PC-3 (cell line): ENCODE results near the gene SNAPC2. TPM values are rescaled to one million over a fixed set of nuclear protein-coding genes. Genes with fewer than 3 reads are reported as not detected.

ENCODE experiments used
- ATAC-seq: fragments of 200-7000 bp; cut with Tn5 transposase; 2 replicates; pipeline ENCODE4 v1.9.1; 2020; ENCODE audit warnings: mild to moderate bottlenecking, moderate library complexity
- BruUV-seq: library from RNA; stranded (reverse); fragments of 400-500 nt; replicated peaks from 2 replicates; lab custom pipeline; 2021; lab: Mats Ljungman, UMichigan
- CTCF ChIA-PET: fragments of 300-600 bp; sonication (Branson Sonifier 250); formaldehyde crosslinking; loops from one replicate; lab custom pipeline; 2022; ENCODE audit warnings: antibody characterized with exemption; lab: Charles Lee
- POLR2A ChIA-PET: fragments of 300-600 bp; sonication (Branson Sonifier 250); formaldehyde crosslinking; loops from one replicate; lab custom pipeline; 2022; ENCODE audit warnings: antibody characterized with exemption; ENCODE audit not compliant: unreplicated experiment; lab: Charles Lee
- DNase-seq: peaks from one replicate; pipeline ENCODE4 v3.0.0-alpha.2; 2015
- H2AFZ ChIP-seq: fragments of 300-600 bp; sonication (generic); 2 replicates; pipeline ENCODE4 v1.6.0; 2016; ENCODE audit warnings: antibody characterized with exemption, low read length
- H3F3A ChIP-seq: fragments of 300-600 bp; sonication (generic); one replicate; pipeline ENCODE4 v1.6.0; 2017; ENCODE audit warnings: antibody characterized with exemption, low read length, control low read depth, mild to moderate bottlenecking; ENCODE audit not compliant: unreplicated experiment
- H3K27ac ChIP-seq: fragments of 300-600 bp; sonication (generic); 2 replicates; pipeline ENCODE4 v1.5.1; 2016; ENCODE audit warnings: mild to moderate bottlenecking, low read length
- H3K27me3 ChIP-seq: fragments of 300-600 bp; sonication (generic); 2 replicates; pipeline ENCODE4 v1.6.1; 2016; ENCODE audit warnings: low read length, mixed read lengths
- H3K36me3 ChIP-seq: fragments of 300-600 bp; sonication (generic); 2 replicates; pipeline ENCODE4 v1.6.1; 2016; ENCODE audit warnings: low read depth, mixed run types, low read length, mixed read lengths
- H3K4me1 ChIP-seq: fragments of 300-600 bp; sonication (generic); 2 replicates; pipeline ENCODE4 v1.5.1; 2016; ENCODE audit warnings: low read length; ENCODE audit not compliant: insufficient read depth
- H3K4me2 ChIP-seq: fragments of 300-600 bp; sonication (generic); 2 replicates; pipeline ENCODE4 v1.6.0; 2016; ENCODE audit warnings: low read length
- H3K4me3 ChIP-seq: fragments of 300-600 bp; sonication (generic); 2 replicates; pipeline ENCODE4 v1.5.1; 2016; ENCODE audit warnings: mild to moderate bottlenecking, low read length, mixed read lengths
- H3K79me2 ChIP-seq: fragments of 300-600 bp; sonication (generic); 2 replicates; pipeline ENCODE4 v1.6.1; 2017; ENCODE audit warnings: low read length, mixed read lengths
- H3K9ac ChIP-seq: fragments of 300-600 bp; sonication (generic); 2 replicates; pipeline ENCODE4 v1.6.0; 2016; ENCODE audit warnings: mild to moderate bottlenecking, low read length
- H3K9me2 ChIP-seq: fragments of 300-600 bp; sonication (generic); replicated peaks from 2 replicates; pipeline ENCODE4 v1.6.1; 2016; ENCODE audit warnings: mixed run types, low read length, mixed read lengths
- H3K9me3 ChIP-seq: fragments of 300-600 bp; sonication (generic); 2 replicates; pipeline ENCODE4 v1.6.1; 2016; ENCODE audit warnings: low read length, mixed read lengths
- H4K20me1 ChIP-seq: fragments of 300-600 bp; sonication (generic); 2 replicates; pipeline ENCODE4 v1.6.1; 2016; ENCODE audit warnings: low read length, mixed read lengths
- EZH2 ChIP-seq: fragments of 300-600 bp; sonication (generic); IDR thresholded peaks from one replicate; pipeline ENCODE4 v1.6.1; 2017; ENCODE audit warnings: antibody characterized with exemption, mild to moderate bottlenecking, low read length; ENCODE audit not compliant: unreplicated experiment
- EZH2phosphoT487 ChIP-seq: fragments of 300-600 bp; sonication (generic); IDR thresholded peaks from 2 replicates; pipeline ENCODE4 v1.6.1; 2018; ENCODE audit warnings: mild to moderate bottlenecking, antibody characterized with exemption, low read length, borderline replicate concordance
- intact Hi-C: fragments of 100-400 bp; cut with micrococcal nuclease; formaldehyde crosslinking; loops from 2 replicates; pipeline ENCODE4 v1.9.0; 2023
- total RNA-seq: library from RNA; depleted of rRNA; stranded (reverse); fragments of >200 nt; gene quantifications from 2 replicates; pipeline ENCODE4 v1.2.3, GENCODE V29; 2014
- TF ChIP-seq, protein P1 (sequence below): fragments of 300-600 bp; sonication (generic); conservative IDR thresholded peaks from 2 replicates; pipeline ENCODE4 v1.5.1; 2017; ENCODE audit warnings: antibody characterized with exemption, low read depth, mild to moderate bottlenecking, low read length

Gene SNAPC2
- total RNA-seq, 1 experiment from 2014 or later, result 40.1 TPM

DNA sequence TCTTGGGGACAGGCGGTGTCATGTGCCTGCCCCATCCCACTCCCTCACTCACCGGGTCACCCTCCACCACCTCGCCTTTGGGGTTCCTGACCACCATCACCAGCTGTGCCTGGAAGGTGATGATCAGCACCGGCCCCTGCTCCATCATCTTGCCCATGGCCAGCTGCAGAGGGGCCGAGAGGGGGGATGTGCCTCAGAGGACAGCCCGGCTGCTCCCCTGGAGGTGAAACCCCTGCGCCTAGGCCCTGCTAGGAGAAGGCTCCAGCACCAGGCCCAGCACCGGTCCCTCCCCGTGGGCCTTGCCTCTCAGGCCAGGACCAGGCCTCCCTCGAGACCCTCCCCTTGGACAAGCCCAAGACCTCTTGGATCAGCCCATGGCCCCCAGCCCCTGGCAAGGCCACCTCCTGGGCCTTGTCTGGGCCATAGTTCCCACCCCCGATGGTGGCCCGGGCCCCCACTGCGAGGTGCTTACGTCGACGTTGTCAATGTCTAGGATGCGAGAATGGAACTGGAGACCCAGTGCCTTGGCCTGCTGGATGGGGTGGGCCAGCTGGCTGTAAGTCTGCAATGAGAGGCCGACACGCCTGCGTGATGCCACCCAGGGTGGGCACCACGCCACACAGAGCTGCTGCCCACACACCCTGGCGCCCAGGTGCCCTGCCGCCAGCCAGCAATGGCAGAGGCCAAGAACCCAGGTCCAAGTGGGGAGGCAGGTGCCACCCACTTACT, 7.6 kb downstream of the SNAPC2 start:
- Histone ChIP-seq H3K36me3 (peaks cover 23% of the 10 kb centered on the region), H3K9ac (peak overlapping the region; percentile 42), H3K79me2 (no peaks in the 10 kb centered on the region), H3K27ac (peak overlapping the region; percentile 86), H3K9me2 (no peaks in the 10 kb centered on the region), H2AFZ (no peak overlapping the region), H3K4me3 (no peak overlapping the region), H3K4me2 (peak overlapping the region; percentile 55; the same call in 1 of the 2 replicates), H3F3A (no peaks in the 10 kb centered on the region), H4K20me1 (0 out of 2 replicates have a peak, but pooled peaks cover 5% of the 10 kb centered on the region), H3K9me3 (no peaks in the 10 kb centered on the region), H3K27me3 (no peaks in the 10 kb centered on the region), H3K4me1 (peaks cover 44% of the 10 kb centered on the region)
- intact Hi-C loops, result loop anchor here (5.0 kb wide), 1 partner anchor 75 kb away; no protein-coding TSS in a partner anchor
- ATAC-seq (no peak), DNase-seq (no peak)
- ChIA-PET POLR2A (no interaction called here), CTCF (interaction anchor here (1.6 kb wide), 1 partner anchor 16 kb away, joined by 20 read pairs; the partner anchor contains the start of gene TIMM44)
- BruUV-seq, result no TSS peak
- TF ChIP-seq, protein P1, sequence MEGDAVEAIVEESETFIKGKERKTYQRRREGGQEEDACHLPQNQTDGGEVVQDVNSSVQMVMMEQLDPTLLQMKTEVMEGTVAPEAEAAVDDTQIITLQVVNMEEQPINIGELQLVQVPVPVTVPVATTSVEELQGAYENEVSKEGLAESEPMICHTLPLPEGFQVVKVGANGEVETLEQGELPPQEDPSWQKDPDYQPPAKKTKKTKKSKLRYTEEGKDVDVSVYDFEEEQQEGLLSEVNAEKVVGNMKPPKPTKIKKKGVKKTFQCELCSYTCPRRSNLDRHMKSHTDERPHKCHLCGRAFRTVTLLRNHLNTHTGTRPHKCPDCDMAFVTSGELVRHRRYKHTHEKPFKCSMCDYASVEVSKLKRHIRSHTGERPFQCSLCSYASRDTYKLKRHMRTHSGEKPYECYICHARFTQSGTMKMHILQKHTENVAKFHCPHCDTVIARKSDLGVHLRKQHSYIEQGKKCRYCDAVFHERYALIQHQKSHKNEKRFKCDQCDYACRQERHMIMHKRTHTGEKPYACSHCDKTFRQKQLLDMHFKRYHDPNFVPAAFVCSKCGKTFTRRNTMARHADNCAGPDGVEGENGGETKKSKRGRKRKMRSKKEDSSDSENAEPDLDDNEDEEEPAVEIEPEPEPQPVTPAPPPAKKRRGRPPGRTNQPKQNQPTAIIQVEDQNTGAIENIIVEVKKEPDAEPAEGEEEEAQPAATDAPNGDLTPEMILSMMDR, result no peak
- TF ChIP-seq EZH2 (no peak), EZH2phosphoT487 (no peak)

DNA sequence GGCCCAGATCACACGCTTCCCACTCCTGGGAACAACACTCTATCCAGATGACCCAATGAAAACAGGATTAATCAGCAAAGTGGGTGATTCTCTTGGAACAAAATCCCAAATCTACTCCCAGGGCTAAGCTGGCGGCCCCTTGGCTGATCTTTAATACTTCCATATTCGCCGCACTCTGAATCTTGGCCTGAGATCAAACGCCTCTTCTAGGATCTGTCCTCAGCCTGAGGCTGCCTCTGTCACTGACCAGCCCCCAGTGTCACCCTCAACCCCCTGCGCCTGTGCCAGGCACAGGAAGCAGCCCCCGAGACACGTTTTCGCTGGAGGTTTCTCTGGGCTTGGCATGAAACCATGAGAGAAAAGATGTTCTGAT, 8.2 kb downstream of the SNAPC2 start:
- Histone ChIP-seq H4K20me1 (0 out of 2 replicates have a peak, but pooled peaks cover 5% of the 10 kb centered on the region), H3K36me3 (peaks cover 29% of the 10 kb centered on the region), H3K9me3 (no peaks in the 10 kb centered on the region), H3K27me3 (no peaks in the 10 kb centered on the region), H3K27ac (peak overlapping the region; percentile 86), H3K4me1 (peaks cover 44% of the 10 kb centered on the region), H3K9me2 (no peaks in the 10 kb centered on the region), H3K4me2 (peak overlapping the region; percentile 55), H3F3A (no peaks in the 10 kb centered on the region), H3K79me2 (no peaks in the 10 kb centered on the region), H2AFZ (no peak overlapping the region), H3K4me3 (peak overlapping the region; percentile 21; the same call in 1 of the 2 replicates), H3K9ac (peak overlapping the region; percentile 42)
- DNase-seq (no peak), ATAC-seq (no peak)
- TSS peak; percentile 14 for BruUV-seq
- POLR2A ChIA-PET, result interaction anchor here (0.6 to 1.5 kb wide), 4 partner anchors 8 to 199 kb away, joined by 20 to 47 read pairs (median 25); partner anchors contain the start of genes SNAPC2 and TIMM44
- intact Hi-C loops, result loop anchor here (5.0 kb wide), 1 partner anchor 76 kb away; no protein-coding TSS in a partner anchor
- no peak for TF ChIP-seq EZH2
- TF ChIP-seq, protein P1, result no peak
- CTCF ChIA-PET, result interaction anchor here (0.6 to 1.6 kb wide), 5 partner anchors 7 to 422 kb away, joined by 3 to 20 read pairs (median 10); partner anchors contain the start of genes SNAPC2 and TIMM44
